WTC11 (cell line): ENCODE results near the gene COA8. TPM values are rescaled to one million over a fixed set of nuclear protein-coding genes. Genes with fewer than 3 reads are reported as not detected.

Source experiments
- ATF1 ChIP-seq: sonication (generic); formaldehyde crosslinking; IDR thresholded peaks from 2 replicates; pipeline ENCODE4 v1.8.1; 2023; ENCODE audit warnings: mild to moderate bottlenecking, moderate library complexity, missing genetic modification reagents
- CREM ChIP-seq: sonication (generic); formaldehyde crosslinking; IDR thresholded peaks from 2 replicates; pipeline ENCODE4 v1.8.1; 2022; ENCODE audit warnings: mild to moderate bottlenecking, missing genetic modification reagents, moderate library complexity
- FOXP1 ChIP-seq: sonication (generic); formaldehyde crosslinking; IDR thresholded peaks from 2 replicates; pipeline ENCODE4 v1.8.0; 2022; ENCODE audit warnings: missing genetic modification reagents, mild to moderate bottlenecking, moderate library complexity, borderline replicate concordance
- GABPB1 ChIP-seq: sonication (generic); formaldehyde crosslinking; IDR thresholded peaks from 2 replicates; pipeline ENCODE4 v1.8.1; 2023; ENCODE audit warnings: mild to moderate bottlenecking, missing genetic modification reagents
- HMGA2 ChIP-seq: fragments of 250-450 bp; sonication (Bioruptor Pico); IDR thresholded peaks from 2 replicates; pipeline ENCODE4 v1.4.0; 2021; ENCODE audit warnings: mild to moderate bottlenecking, moderate library complexity
- JAZF1 ChIP-seq: fragments of 250-450 bp; sonication (Bioruptor Pico); IDR thresholded peaks from 2 replicates; pipeline ENCODE4 v1.9.0; 2021; ENCODE audit warnings: moderate library complexity, mild to moderate bottlenecking, inconsistent platforms
- MXD4 ChIP-seq: fragments of 250-450 bp; sonication (Bioruptor Pico); IDR thresholded peaks from 2 replicates; pipeline ENCODE4 v1.8.0; 2021; ENCODE audit warnings: mild to moderate bottlenecking, moderate library complexity, borderline replicate concordance
- MYBL2 ChIP-seq: sonication (generic); formaldehyde crosslinking; IDR thresholded peaks from 2 replicates; pipeline ENCODE4 v1.8.1; 2023; ENCODE audit warnings: mild to moderate bottlenecking, moderate library complexity, missing genetic modification reagents
- RELA ChIP-seq: sonication (generic); formaldehyde crosslinking; IDR thresholded peaks from 2 replicates; pipeline ENCODE4 v1.8.1; 2022; ENCODE audit warnings: missing genetic modification reagents, mild to moderate bottlenecking, borderline replicate concordance
- RORB ChIP-seq: fragments of 250-450 bp; sonication (Bioruptor Pico); IDR thresholded peaks from 2 replicates; pipeline ENCODE4 v1.9.0; 2021; ENCODE audit warnings: mild to moderate bottlenecking
- TP53 ChIP-seq: sonication (generic); formaldehyde crosslinking; IDR thresholded peaks from 2 replicates; pipeline ENCODE4 v1.8.1; 2023; ENCODE audit warnings: mild to moderate bottlenecking, missing genetic modification reagents
- ZBTB21 ChIP-seq: sonication (generic); formaldehyde crosslinking; IDR thresholded peaks from 2 replicates; pipeline ENCODE4 v1.8.1; 2023; ENCODE audit warnings: mild to moderate bottlenecking, missing genetic modification reagents, borderline replicate concordance
- total RNA-seq: library from RNA; stranded (reverse); gene quantifications from 3 replicates; pipeline ENCODE4 v1.2.3, GENCODE V29; 2021
- TF ChIP-seq, protein P1 (sequence below): sonication (generic); formaldehyde crosslinking; IDR thresholded peaks from 2 replicates; pipeline ENCODE4 v1.8.1; 2023; ENCODE audit warnings: mild to moderate bottlenecking, missing genetic modification reagents
- TF ChIP-seq, protein P2 (sequence below): sonication (generic); formaldehyde crosslinking; conservative IDR thresholded peaks from 2 replicates; pipeline ENCODE4 v1.8.1; 2022; ENCODE audit warnings: mild to moderate bottlenecking, missing genetic modification reagents
- TF ChIP-seq, protein P3 (sequence below): sonication (generic); formaldehyde crosslinking; IDR thresholded peaks from 2 replicates; pipeline ENCODE4 v1.8.1; 2023; ENCODE audit warnings: mild to moderate bottlenecking, missing genetic modification reagents, moderate library complexity
- TF ChIP-seq, protein P4 (sequence below): sonication (generic); formaldehyde crosslinking; IDR thresholded peaks from 2 replicates; pipeline ENCODE4 v1.8.1; 2023; ENCODE audit warnings: mild to moderate bottlenecking, missing genetic modification reagents, moderate library complexity
- TF ChIP-seq, protein P5 (sequence below): sonication (generic); formaldehyde crosslinking; IDR thresholded peaks from 2 replicates; pipeline ENCODE4 v1.8.0; 2022; ENCODE audit warnings: mild to moderate bottlenecking, missing genetic modification reagents
- TF ChIP-seq, protein P6 (sequence below): sonication (generic); formaldehyde crosslinking; IDR thresholded peaks from 2 replicates; pipeline ENCODE4 v1.8.1; 2023; ENCODE audit warnings: mild to moderate bottlenecking, missing genetic modification reagents, borderline replicate concordance
- TF ChIP-seq, protein P7 (sequence below): fragments of 250-450 bp; sonication (Bioruptor Pico); IDR thresholded peaks from 2 replicates; pipeline ENCODE4 v1.9.0; 2021; ENCODE audit warnings: mild to moderate bottlenecking
- TF ChIP-seq, protein P8 (sequence below): sonication (generic); formaldehyde crosslinking; IDR thresholded peaks from 2 replicates; pipeline ENCODE4 v1.8.1; 2022; ENCODE audit warnings: low read depth, missing genetic modification reagents, borderline replicate concordance

The COA8 gene
- total RNA-seq, 1 experiment from 2014 or later: 36.4 TPM

DNA sequence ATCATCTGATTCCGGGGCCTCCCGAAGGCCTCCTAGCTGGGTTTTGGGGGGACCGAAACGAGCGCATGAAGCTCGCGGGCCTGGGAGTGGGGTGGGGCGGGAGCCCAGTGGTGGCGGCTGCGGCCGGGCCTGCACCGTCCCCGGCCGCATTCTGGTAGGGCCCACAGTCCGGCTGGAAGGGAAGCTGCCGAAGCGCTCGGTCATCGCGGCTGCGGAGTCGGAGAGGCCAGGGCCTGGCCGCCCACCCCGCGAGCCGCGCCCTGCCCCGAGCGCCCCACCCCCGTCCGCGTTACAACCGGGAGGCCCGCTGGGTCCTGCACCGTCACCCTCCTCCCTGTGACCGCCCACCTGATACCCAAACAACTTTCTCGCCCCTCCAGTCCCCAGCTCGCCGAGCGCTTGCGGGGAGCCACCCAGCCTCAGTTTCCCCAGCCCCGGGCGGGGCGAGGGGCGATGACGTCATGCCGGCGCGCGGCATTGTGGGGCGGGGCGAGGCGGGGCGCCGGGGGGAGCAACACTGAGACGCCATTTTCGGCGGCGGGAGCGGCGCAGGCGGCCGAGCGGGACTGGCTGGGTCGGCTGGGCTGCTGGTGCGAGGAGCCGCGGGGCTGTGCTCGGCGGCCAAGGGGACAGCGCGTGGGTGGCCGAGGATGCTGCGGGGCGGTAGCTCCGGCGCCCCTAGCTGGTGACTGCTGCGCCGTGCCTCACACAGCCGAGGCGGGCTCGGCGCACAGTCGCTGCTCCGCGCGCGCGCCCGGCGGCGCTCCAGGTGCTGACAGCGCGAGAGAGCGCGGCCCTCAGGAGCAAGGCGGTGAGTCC is 66.1 kb downstream of the COA8 start, which contains the start of gene KLC1 (continued):
- TF ChIP-seq, protein P1, sequence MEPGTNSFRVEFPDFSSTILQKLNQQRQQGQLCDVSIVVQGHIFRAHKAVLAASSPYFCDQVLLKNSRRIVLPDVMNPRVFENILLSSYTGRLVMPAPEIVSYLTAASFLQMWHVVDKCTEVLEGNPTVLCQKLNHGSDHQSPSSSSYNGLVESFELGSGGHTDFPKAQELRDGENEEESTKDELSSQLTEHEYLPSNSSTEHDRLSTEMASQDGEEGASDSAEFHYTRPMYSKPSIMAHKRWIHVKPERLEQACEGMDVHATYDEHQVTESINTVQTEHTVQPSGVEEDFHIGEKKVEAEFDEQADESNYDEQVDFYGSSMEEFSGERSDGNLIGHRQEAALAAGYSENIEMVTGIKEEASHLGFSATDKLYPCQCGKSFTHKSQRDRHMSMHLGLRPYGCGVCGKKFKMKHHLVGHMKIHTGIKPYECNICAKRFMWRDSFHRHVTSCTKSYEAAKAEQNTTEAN: no peak
- TF ChIP-seq MYBL2 (CRISPR knock-in tag): peak; percentile 49; the same call in 1 of the 2 replicates
- 0 out of 2 replicates have a peak, but pooled peaks have one; percentile 48 for TF ChIP-seq RELA (CRISPR knock-in tag)
- TF ChIP-seq HMGA2 (CRISPR knock-in tag): no peak
- TF ChIP-seq, protein P2, sequence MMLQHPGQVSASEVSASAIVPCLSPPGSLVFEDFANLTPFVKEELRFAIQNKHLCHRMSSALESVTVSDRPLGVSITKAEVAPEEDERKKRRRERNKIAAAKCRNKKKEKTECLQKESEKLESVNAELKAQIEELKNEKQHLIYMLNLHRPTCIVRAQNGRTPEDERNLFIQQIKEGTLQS (CRISPR knock-in tag): peak; percentile 89
- TF ChIP-seq, protein P3, sequence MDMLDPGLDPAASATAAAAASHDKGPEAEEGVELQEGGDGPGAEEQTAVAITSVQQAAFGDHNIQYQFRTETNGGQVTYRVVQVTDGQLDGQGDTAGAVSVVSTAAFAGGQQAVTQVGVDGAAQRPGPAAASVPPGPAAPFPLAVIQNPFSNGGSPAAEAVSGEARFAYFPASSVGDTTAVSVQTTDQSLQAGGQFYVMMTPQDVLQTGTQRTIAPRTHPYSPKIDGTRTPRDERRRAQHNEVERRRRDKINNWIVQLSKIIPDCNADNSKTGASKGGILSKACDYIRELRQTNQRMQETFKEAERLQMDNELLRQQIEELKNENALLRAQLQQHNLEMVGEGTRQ (CRISPR knock-in tag): peak; percentile 44; the same call in 1 of the 2 replicates
- TF ChIP-seq, protein P4, sequence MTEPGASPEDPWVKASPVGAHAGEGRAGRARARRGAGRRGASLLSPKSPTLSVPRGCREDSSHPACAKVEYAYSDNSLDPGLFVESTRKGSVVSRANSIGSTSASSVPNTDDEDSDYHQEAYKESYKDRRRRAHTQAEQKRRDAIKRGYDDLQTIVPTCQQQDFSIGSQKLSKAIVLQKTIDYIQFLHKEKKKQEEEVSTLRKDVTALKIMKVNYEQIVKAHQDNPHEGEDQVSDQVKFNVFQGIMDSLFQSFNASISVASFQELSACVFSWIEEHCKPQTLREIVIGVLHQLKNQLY (CRISPR knock-in tag): no peak
- peak; percentile 15; the same call in 1 of the 2 replicates for TF ChIP-seq GABPB1 (CRISPR knock-in tag)
- TF ChIP-seq RORB (CRISPR knock-in tag): no peak
- peak; percentile 95 for TF ChIP-seq ZBTB21 (CRISPR knock-in tag)
- TF ChIP-seq MXD4 (CRISPR knock-in tag): no peak
- peak; percentile 23; the same call in 1 of the 2 replicates for TF ChIP-seq ATF1 (CRISPR knock-in tag)
- peak; percentile 78; the same call in 1 of the 2 replicates for TF ChIP-seq FOXP1 (CRISPR knock-in tag)
- TF ChIP-seq JAZF1: no peak
- TF ChIP-seq, protein P5, sequence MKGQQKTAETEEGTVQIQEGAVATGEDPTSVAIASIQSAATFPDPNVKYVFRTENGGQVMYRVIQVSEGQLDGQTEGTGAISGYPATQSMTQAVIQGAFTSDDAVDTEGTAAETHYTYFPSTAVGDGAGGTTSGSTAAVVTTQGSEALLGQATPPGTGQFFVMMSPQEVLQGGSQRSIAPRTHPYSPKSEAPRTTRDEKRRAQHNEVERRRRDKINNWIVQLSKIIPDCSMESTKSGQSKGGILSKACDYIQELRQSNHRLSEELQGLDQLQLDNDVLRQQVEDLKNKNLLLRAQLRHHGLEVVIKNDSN (CRISPR knock-in tag): no peak
- TF ChIP-seq TP53: peak; percentile 52; the same call in 1 of the 2 replicates
- TF ChIP-seq, protein P6, sequence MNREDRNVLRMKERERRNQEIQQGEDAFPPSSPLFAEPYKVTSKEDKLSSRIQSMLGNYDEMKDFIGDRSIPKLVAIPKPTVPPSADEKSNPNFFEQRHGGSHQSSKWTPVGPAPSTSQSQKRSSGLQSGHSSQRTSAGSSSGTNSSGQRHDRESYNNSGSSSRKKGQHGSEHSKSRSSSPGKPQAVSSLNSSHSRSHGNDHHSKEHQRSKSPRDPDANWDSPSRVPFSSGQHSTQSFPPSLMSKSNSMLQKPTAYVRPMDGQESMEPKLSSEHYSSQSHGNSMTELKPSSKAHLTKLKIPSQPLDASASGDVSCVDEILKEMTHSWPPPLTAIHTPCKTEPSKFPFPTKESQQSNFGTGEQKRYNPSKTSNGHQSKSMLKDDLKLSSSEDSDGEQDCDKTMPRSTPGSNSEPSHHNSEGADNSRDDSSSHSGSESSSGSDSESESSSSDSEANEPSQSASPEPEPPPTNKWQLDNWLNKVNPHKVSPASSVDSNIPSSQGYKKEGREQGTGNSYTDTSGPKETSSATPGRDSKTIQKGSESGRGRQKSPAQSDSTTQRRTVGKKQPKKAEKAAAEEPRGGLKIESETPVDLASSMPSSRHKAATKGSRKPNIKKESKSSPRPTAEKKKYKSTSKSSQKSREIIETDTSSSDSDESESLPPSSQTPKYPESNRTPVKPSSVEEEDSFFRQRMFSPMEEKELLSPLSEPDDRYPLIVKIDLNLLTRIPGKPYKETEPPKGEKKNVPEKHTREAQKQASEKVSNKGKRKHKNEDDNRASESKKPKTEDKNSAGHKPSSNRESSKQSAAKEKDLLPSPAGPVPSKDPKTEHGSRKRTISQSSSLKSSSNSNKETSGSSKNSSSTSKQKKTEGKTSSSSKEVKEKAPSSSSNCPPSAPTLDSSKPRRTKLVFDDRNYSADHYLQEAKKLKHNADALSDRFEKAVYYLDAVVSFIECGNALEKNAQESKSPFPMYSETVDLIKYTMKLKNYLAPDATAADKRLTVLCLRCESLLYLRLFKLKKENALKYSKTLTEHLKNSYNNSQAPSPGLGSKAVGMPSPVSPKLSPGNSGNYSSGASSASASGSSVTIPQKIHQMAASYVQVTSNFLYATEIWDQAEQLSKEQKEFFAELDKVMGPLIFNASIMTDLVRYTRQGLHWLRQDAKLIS (CRISPR knock-in tag): no peak
- TF ChIP-seq, protein P7, sequence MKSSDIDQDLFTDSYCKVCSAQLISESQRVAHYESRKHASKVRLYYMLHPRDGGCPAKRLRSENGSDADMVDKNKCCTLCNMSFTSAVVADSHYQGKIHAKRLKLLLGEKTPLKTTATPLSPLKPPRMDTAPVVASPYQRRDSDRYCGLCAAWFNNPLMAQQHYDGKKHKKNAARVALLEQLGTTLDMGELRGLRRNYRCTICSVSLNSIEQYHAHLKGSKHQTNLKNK (CRISPR knock-in tag): no peak
- TF ChIP-seq CREM (CRISPR knock-in tag): peak; percentile 95; the same call in 1 of the 2 replicates
- TF ChIP-seq, protein P8, sequence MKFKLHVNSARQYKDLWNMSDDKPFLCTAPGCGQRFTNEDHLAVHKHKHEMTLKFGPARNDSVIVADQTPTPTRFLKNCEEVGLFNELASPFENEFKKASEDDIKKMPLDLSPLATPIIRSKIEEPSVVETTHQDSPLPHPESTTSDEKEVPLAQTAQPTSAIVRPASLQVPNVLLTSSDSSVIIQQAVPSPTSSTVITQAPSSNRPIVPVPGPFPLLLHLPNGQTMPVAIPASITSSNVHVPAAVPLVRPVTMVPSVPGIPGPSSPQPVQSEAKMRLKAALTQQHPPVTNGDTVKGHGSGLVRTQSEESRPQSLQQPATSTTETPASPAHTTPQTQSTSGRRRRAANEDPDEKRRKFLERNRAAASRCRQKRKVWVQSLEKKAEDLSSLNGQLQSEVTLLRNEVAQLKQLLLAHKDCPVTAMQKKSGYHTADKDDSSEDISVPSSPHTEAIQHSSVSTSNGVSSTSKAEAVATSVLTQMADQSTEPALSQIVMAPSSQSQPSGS: peak; percentile 66; the same call in 1 of the 2 replicates
- TF ChIP-seq, all 79 proteins: peak for 26
